DND-41 (cell line): ENCODE data around the gene CCDC102B.

Source experiments
- EZH2 ChIP-seq: IDR thresholded peaks from 3 replicates; pipeline ENCODE4 v1.6.1; 2012; ENCODE audit warnings: borderline replicate concordance, low read depth, mild to moderate bottlenecking, moderate library complexity, low read length, inconsistent platforms; ENCODE audit not compliant: severe bottlenecking
- TF ChIP-seq, protein P1 (sequence below): IDR thresholded peaks from 2 replicates; pipeline ENCODE4 v1.5.1; 2012; ENCODE audit warnings: borderline replicate concordance, low read length, moderate library complexity, mild to moderate bottlenecking; ENCODE audit not compliant: poor library complexity, severe bottlenecking; ENCODE audit errors: extremely low read depth

DNA sequence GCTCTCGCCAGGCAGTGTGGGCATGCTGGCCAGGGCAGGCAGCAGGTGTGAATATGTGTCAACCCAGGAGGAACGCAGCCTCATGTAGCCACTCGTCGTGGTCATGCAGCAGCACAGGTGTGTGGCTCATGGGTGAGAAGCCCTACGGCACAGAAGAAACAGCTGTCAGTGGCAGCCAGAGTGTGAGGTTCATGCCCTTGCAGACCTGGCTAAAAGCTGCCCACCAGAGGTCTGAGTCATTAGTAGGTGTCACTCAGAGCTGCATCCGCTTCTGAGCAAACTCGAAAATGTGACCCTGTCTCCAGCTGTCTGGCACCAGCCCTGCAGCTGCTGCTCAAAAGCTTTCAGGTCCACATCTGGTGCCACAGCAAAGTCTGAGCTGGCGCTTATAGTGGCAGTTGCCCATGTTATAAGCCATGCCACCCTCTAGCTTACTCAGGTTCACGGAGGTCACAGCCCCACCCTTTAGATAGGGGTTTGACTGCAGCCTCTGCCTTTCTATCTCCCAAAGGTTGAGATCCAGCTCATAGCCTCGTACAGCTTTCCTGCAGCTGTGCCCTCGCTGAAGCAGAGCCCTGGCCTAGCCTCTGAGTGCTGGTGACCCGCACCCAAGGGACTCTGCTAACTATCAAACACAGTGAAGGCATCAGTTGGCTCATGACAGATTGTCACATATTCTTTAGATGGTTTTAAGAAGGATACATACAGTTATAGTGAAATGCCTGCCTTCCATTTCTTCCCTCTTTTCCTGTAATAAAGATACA, 195.0 kb downstream of the CCDC102B start:
- TF ChIP-seq, protein P1, sequence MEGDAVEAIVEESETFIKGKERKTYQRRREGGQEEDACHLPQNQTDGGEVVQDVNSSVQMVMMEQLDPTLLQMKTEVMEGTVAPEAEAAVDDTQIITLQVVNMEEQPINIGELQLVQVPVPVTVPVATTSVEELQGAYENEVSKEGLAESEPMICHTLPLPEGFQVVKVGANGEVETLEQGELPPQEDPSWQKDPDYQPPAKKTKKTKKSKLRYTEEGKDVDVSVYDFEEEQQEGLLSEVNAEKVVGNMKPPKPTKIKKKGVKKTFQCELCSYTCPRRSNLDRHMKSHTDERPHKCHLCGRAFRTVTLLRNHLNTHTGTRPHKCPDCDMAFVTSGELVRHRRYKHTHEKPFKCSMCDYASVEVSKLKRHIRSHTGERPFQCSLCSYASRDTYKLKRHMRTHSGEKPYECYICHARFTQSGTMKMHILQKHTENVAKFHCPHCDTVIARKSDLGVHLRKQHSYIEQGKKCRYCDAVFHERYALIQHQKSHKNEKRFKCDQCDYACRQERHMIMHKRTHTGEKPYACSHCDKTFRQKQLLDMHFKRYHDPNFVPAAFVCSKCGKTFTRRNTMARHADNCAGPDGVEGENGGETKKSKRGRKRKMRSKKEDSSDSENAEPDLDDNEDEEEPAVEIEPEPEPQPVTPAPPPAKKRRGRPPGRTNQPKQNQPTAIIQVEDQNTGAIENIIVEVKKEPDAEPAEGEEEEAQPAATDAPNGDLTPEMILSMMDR = no peak
- no peak for TF ChIP-seq EZH2
